ENCODE data around the gene FOXJ3. TPM values are rescaled to one million over a fixed set of nuclear protein-coding genes. Genes with fewer than 3 reads are reported as not detected.

FOXJ3 gene
- total and polyA plus RNA-seq, 10 donors: 8.9 to 85.8 (median 57.3) TPM

- 87 to 93% (median 89%) methylated on average over 3 of the region's 3 CpGs for WGBS, 5 donors
- Histone ChIP-seq H3K27me3 (replicated peaks in 1 of 7) (no peaks in the 10 kb centered on the region), H3K27ac (no peak overlapping the region), H3K4me3 (no peak overlapping the region), H3K36me3 (peaks cover 0 to 66% (median 11%) of the 10 kb centered on the region in 6 donors), H3K9me3 (peaks cover 0 to 25% (median 21%) of the 10 kb centered on the region in 8 donors), H3K4me1 (peaks cover 0 to 17% (median 0%) of the 10 kb centered on the region in 6 donors)
- TF ChIP-seq POLR2AphosphoS5 (IDR thresholded peaks at IDR 0.05): no peak
- no peak for TF ChIP-seq POLR2A (IDR thresholded peaks at IDR 0.05)
- no peak for TF ChIP-seq CTCF (IDR thresholded peaks at IDR 0.05 in 8 of 11, conservative IDR thresholded peaks at IDR 0.05 in 3 of 11)
- intact Hi-C loops (cut with DNase I; ENCODE audit: low total_unique reads): no loop called here
- no peak for DNase-seq
Observed at GRCh38 chr1:42206164-42206563, 128.9 kb downstream of the FOXJ3 start.

GRCh38 chr1:42201986-42202385 lies 133.0 kb downstream of the FOXJ3 start:
- no peaks in the 10 kb centered on the region for H3K27me3 ChIP-seq (replicated peaks in 1 of 7)
- H3K27ac ChIP-seq: no peak overlapping the region
- H3K4me1 ChIP-seq: no peaks in the 10 kb centered on the region
- intact Hi-C loops (cut with DNase I; ENCODE audit: low total_unique reads): no loop called here
- DNase-seq: no peak
- TF ChIP-seq POLR2AphosphoS5 (IDR thresholded peaks at IDR 0.05): no peak
- TF ChIP-seq CTCF (IDR thresholded peaks at IDR 0.05 in 8 of 11, conservative IDR thresholded peaks at IDR 0.05 in 3 of 11): no peak
- TF ChIP-seq POLR2A (IDR thresholded peaks at IDR 0.05): no peak
- H3K4me3 ChIP-seq: no peak overlapping the region
- H3K9me3 ChIP-seq: peaks cover 0 to 26% (median 21%) of the 10 kb centered on the region in 8 donors
- peaks cover 4 to 85% (median 23%) of the 10 kb centered on the region in 6 donors for H3K36me3 ChIP-seq

- intact Hi-C loops (cut with DNase I; ENCODE audit: low total_unique reads): no loop called here
- WGBS, 5 donors: 89 to 96% (median 92%) methylated on average over 5 of the region's 5 CpGs
- Histone ChIP-seq H3K4me1 (no peaks in the 10 kb centered on the region), H3K36me3 (peaks cover 1 to 92% (median 44%) of the 10 kb centered on the region in 6 donors), H3K9me3 (peaks cover 0 to 22% (median 19%) of the 10 kb centered on the region in 8 donors), H3K4me3 (no peak overlapping the region), H3K27me3 (replicated peaks in 1 of 7) (no peaks in the 10 kb centered on the region), H3K27ac (no peak overlapping the region)
- no peak for DNase-seq
- TF ChIP-seq POLR2A (IDR thresholded peaks at IDR 0.05) (no peak), CTCF (IDR thresholded peaks at IDR 0.05 in 8 of 11, conservative IDR thresholded peaks at IDR 0.05 in 3 of 11) (no peak), POLR2AphosphoS5 (IDR thresholded peaks at IDR 0.05) (no peak)
Observed at GRCh38 chr1:42198251-42198650, 136.8 kb downstream of the FOXJ3 start.

GRCh38 chr1:42195841-42196240 lies 139.2 kb downstream of the FOXJ3 start:
- peaks cover 0 to 89% (median 44%) of the 10 kb centered on the region in 6 donors for H3K36me3 ChIP-seq
- DNase-seq: no peak
- intact Hi-C loops (cut with DNase I; ENCODE audit: low total_unique reads): no loop called here
- H3K9me3 ChIP-seq: no peaks in the 10 kb centered on the region
- no peaks in the 10 kb centered on the region for H3K27me3 ChIP-seq (replicated peaks in 1 of 7)
- TF ChIP-seq POLR2A (IDR thresholded peaks at IDR 0.05) (no peak), CTCF (IDR thresholded peaks at IDR 0.05 in 8 of 11, conservative IDR thresholded peaks at IDR 0.05 in 3 of 11) (no peak), POLR2AphosphoS5 (IDR thresholded peaks at IDR 0.05) (no peak)
- H3K4me1 ChIP-seq: no peaks in the 10 kb centered on the region
- H3K4me3 ChIP-seq: no peak overlapping the region
- no peak overlapping the region for H3K27ac ChIP-seq
- 87 to 100% (median 95%) methylated on average over 3 of the region's 3 CpGs for WGBS, 5 donors

Data from spleen (tissue), 11 donors.